ENCODE results near the gene VWA8.

GRCh38 chr13:41716236-41716635, 244.7 kb downstream of the VWA8 start:
- no peak for TF ChIP-seq CTCF (IDR thresholded peaks at IDR 0.05)
- no peak for TF ChIP-seq POLR2A (IDR thresholded peaks at IDR 0.05)
